H1 (cell line): ENCODE measurements around the gene PGAM1. TPM values are rescaled to one million over a fixed set of nuclear protein-coding genes. Genes with fewer than 3 reads are reported as not detected.

ENCODE experiments used
- CTCF ChIA-PET: fragments of 300-600 bp; sonication (Branson Sonifier 250); formaldehyde crosslinking; loops from one replicate; lab custom pipeline; 2021; ENCODE audit not compliant: partially characterized antibody; lab: Charles Lee
- POLR2A ChIA-PET: fragments of 300-600 bp; sonication (Branson Sonifier 250); formaldehyde crosslinking; loops from one replicate; lab custom pipeline; 2021; ENCODE audit warnings: inconsistent platforms; ENCODE audit not compliant: partially characterized antibody; lab: Charles Lee
- DNase-seq, 2 experiments: peaks; one replicate each; pipeline versions ENCODE4 v3.0.0 to v3.0.0-alpha.2; 2010 to 2022; ENCODE audit warnings: low spot score in 2 of 2, low read depth in 1 of 2, mixed read lengths in 1 of 2
- FAIRE-seq: peaks from 2 replicates; lab custom pipeline; 2011; peaks lifted over from hg19 to GRCh38; lab: Jason Lieb, UNC
- H2AFZ ChIP-seq: 2 replicates; pipeline ENCODE4 v1.8.1; 2012; ENCODE audit warnings: low read length, inconsistent platforms
- H2AK5ac ChIP-seq: 2 replicates; pipeline ENCODE4 v1.6.1; 2013; ENCODE audit warnings: low read depth, low read length
- H2BK120ac ChIP-seq: replicated peaks from 2 replicates; pipeline ENCODE3; 2013; ENCODE audit warnings: low read depth, low read length, inconsistent platforms
- H2BK12ac ChIP-seq: 2 replicates; pipeline ENCODE4 v1.6.1; 2013; ENCODE audit warnings: low read depth, low read length
- H2BK15ac ChIP-seq: 2 replicates; pipeline ENCODE4 v1.6.1; 2013; ENCODE audit warnings: low read length
- H2BK20ac ChIP-seq: 2 replicates; pipeline ENCODE4 v1.6.1; 2013; ENCODE audit warnings: low read length
- H2BK5ac ChIP-seq: 2 replicates; pipeline ENCODE4 v1.6.1; 2013; ENCODE audit warnings: low read depth, low read length
- H3K14ac ChIP-seq: 2 replicates; pipeline ENCODE4 v1.6.1; 2013; ENCODE audit warnings: inconsistent platforms; ENCODE audit not compliant: insufficient read length
- H3K18ac ChIP-seq: 2 replicates; pipeline ENCODE4 v1.6.1; 2013; ENCODE audit warnings: low read length; ENCODE audit errors: extremely low read depth
- H3K23ac ChIP-seq: 2 replicates; pipeline ENCODE4 v1.6.1; 2013; ENCODE audit warnings: inconsistent platforms; ENCODE audit not compliant: insufficient read length
- H3K23me2 ChIP-seq: 2 replicates; pipeline ENCODE4 v1.6.1; 2013; ENCODE audit warnings: low read depth, low read length
- H3K27ac ChIP-seq: 2 replicates; pipeline ENCODE4 v1.6.1; 2011; ENCODE audit warnings: low read depth, low read length, inconsistent platforms
- H3K27me3 ChIP-seq, 4 experiments: replicated peaks in 1 of 4; 1 replicate in 1 of 4; 2 replicates in 3 of 4; pipeline versions ENCODE4 v1.6.1 to v1.8.1; 2011 to 2013; ENCODE audit warnings: low read length in 3 of 4, mild to moderate bottlenecking in 3 of 4, inconsistent platforms in 2 of 4, mixed read lengths in 2 of 4, moderate library complexity in 1 of 4; ENCODE audit not compliant: control insufficient read depth in 3 of 4, insufficient read depth in 3 of 4; ENCODE audit errors: extremely low read depth in 1 of 4
- H3K36me3 ChIP-seq, 4 experiments: 2 replicates each; pipeline versions ENCODE4 v1.6.1 to v1.8.1; 2011 to 2013; ENCODE audit warnings: mild to moderate bottlenecking in 4 of 4, low read length in 3 of 4, moderate library complexity in 2 of 4, control low read depth in 1 of 4, inconsistent platforms in 1 of 4; ENCODE audit not compliant: insufficient read depth in 4 of 4, control insufficient read depth in 2 of 4
- H3K4ac ChIP-seq: replicated peaks from 2 replicates; pipeline ENCODE3; 2013; ENCODE audit warnings: low read length, low read depth, mixed read lengths, inconsistent platforms; ENCODE audit not compliant: insufficient read length
- H3K4me1 ChIP-seq, 4 experiments: replicated peaks in 1 of 4; 1 replicate in 1 of 4; 2 replicates in 3 of 4; pipeline versions ENCODE4 v1.6.1 to v1.8.1; 2011 to 2013; ENCODE audit warnings: low read length in 3 of 4, inconsistent platforms in 2 of 4, mixed read lengths in 1 of 4; ENCODE audit not compliant: insufficient read depth in 4 of 4, control insufficient read depth in 3 of 4
- H3K4me2 ChIP-seq, 2 experiments: 2 replicates each; pipeline versions ENCODE4 v1.6.1 to v1.8.1; 2011 to 2013; ENCODE audit warnings: low read depth in 2 of 2, low read length in 2 of 2, control low read depth in 1 of 2, inconsistent platforms in 1 of 2, mild to moderate bottlenecking in 1 of 2; ENCODE audit not compliant: insufficient read depth in 1 of 2
- H3K4me3 ChIP-seq, 4 experiments: fragments of 200-600, 300-600 bp in 1 of 4; sonication (generic), shearing (Covaris generic), sonication (Bioruptor Twin) in 1 of 4; 2 replicates each; pipeline versions ENCODE4 v1.5.1 to v1.8.1; 2011 to 2016; ENCODE audit warnings: low read length in 4 of 4, low read depth in 3 of 4, control low read depth in 2 of 4, inconsistent platforms in 2 of 4, mild to moderate bottlenecking in 2 of 4, mixed read lengths in 1 of 4, moderate library complexity in 1 of 4; ENCODE audit not compliant: insufficient read depth in 2 of 4; ENCODE audit errors: extremely low read depth in 1 of 4
- H3K56ac ChIP-seq: replicated peaks from 2 replicates; pipeline ENCODE3; 2013; ENCODE audit warnings: low read depth, mild to moderate bottlenecking, mixed read lengths, low read length, inconsistent platforms; ENCODE audit not compliant: insufficient read length
- H3K79me1 ChIP-seq: 2 replicates; pipeline ENCODE4 v1.6.1; 2013; ENCODE audit warnings: low read depth, low read length, control low read depth
- H3K79me2 ChIP-seq, 2 experiments: 2 replicates each; pipeline versions ENCODE4 v1.6.1 to v1.8.1; 2012 to 2013; ENCODE audit warnings: low read length in 2 of 2, mild to moderate bottlenecking in 2 of 2, inconsistent platforms in 1 of 2; ENCODE audit not compliant: insufficient read depth in 2 of 2, control insufficient read depth in 1 of 2
- H3K9ac ChIP-seq, 4 experiments: replicated peaks in 1 of 4; 1 replicate in 1 of 4; 2 replicates in 3 of 4; pipeline versions ENCODE4 v1.6.1 to v1.8.1; 2011 to 2013; ENCODE audit warnings: low read depth in 3 of 4, low read length in 3 of 4, control low read depth in 2 of 4, mild to moderate bottlenecking in 2 of 4, moderate library complexity in 2 of 4, inconsistent platforms in 1 of 4; ENCODE audit errors: extremely low read depth in 1 of 4
- H3K9me3 ChIP-seq, 2 experiments: 2 replicates each; pipeline versions ENCODE4 v1.6.1 to v1.8.1; 2012 to 2013; ENCODE audit warnings: mild to moderate bottlenecking in 2 of 2, moderate library complexity in 2 of 2, control low read depth in 1 of 2, inconsistent platforms in 1 of 2, low read depth in 1 of 2, low read length in 1 of 2, mixed read lengths in 1 of 2; ENCODE audit not compliant: insufficient read depth in 2 of 2
- H4K20me1 ChIP-seq, 2 experiments: replicated peaks in 1 of 2; 2 replicates each; pipeline versions ENCODE3 to v1.8.1; 2011 to 2013; ENCODE audit warnings: inconsistent platforms in 2 of 2, low read length in 2 of 2, mild to moderate bottlenecking in 1 of 2; ENCODE audit not compliant: insufficient read depth in 2 of 2, control insufficient read depth in 1 of 2
- H4K5ac ChIP-seq: 2 replicates; pipeline ENCODE4 v1.6.1; 2013; ENCODE audit warnings: low read length, low read depth, mixed read lengths, inconsistent platforms; ENCODE audit not compliant: insufficient read length
- H4K8ac ChIP-seq: 2 replicates; pipeline ENCODE4 v1.8.0; 2013; ENCODE audit warnings: mild to moderate bottlenecking, moderate library complexity, low read length, inconsistent platforms; ENCODE audit not compliant: insufficient read depth; ENCODE audit errors: extremely low read depth
- H4K91ac ChIP-seq: replicated peaks from 2 replicates; pipeline ENCODE3; 2013; ENCODE audit warnings: low read length, mixed read lengths, inconsistent platforms; ENCODE audit not compliant: insufficient read length
- EP300 ChIP-seq, 2 experiments: IDR thresholded peaks; 1 replicate in 1 of 2; 2 replicates in 1 of 2; pipeline ENCODE4 v1.6.1; 2011 to 2012; ENCODE audit warnings: low read depth in 2 of 2, low read length in 2 of 2, mild to moderate bottlenecking in 2 of 2, borderline replicate concordance in 1 of 2, inconsistent platforms in 1 of 2, moderate library complexity in 1 of 2
- FOSL1 ChIP-seq: IDR thresholded peaks from 2 replicates; pipeline ENCODE4 v1.6.1; 2011; ENCODE audit warnings: mild to moderate bottlenecking, low read depth, low read length, moderate library complexity; ENCODE audit not compliant: insufficient read depth
- JUN ChIP-seq: IDR thresholded peaks from 2 replicates; pipeline ENCODE4 v1.6.1; 2011; ENCODE audit warnings: low read depth, mild to moderate bottlenecking, improper control_type of control experiment, low read length
- MAFK ChIP-seq: IDR thresholded peaks from 2 replicates; pipeline ENCODE4 v1.6.1; 2012; ENCODE audit warnings: low read depth, mild to moderate bottlenecking, improper control_type of control experiment, low read length
- NRF1 ChIP-seq: IDR thresholded peaks from 2 replicates; pipeline ENCODE4 v1.6.1; 2011; ENCODE audit warnings: mild to moderate bottlenecking, low read depth, low read length, improper control_type of control experiment
- SIRT6 ChIP-seq: IDR thresholded peaks from one replicate; pipeline ENCODE4 v1.7.1; 2012; ENCODE audit warnings: low read length, inconsistent platforms
- TAF7 ChIP-seq: optimal IDR thresholded peaks from 2 replicates; pipeline ENCODE3; 2011; ENCODE audit warnings: low read depth, mild to moderate bottlenecking, inconsistent platforms, low read length, moderate library complexity, borderline replicate concordance
- TBP ChIP-seq: IDR thresholded peaks from 2 replicates; pipeline ENCODE4 v1.6.1; 2011; ENCODE audit warnings: low read depth, low read length, improper control_type of control experiment
- USF2 ChIP-seq: IDR thresholded peaks from 2 replicates; pipeline ENCODE4 v1.6.1; 2011; ENCODE audit warnings: low read length, improper control_type of control experiment
- WGBS, 2 experiments: shearing (Covaris generic) in 1 of 2; methylation state at CpG; one replicate each; pipeline versions ENCODE4 v1.1.6 to v1.1.7; 2013 to 2015; ENCODE audit warnings: low lambda C conversion rate in 2 of 2, mixed read lengths in 2 of 2, inconsistent platforms in 1 of 2, low coverage in 1 of 2, missing lambda C conversion rate in 1 of 2; ENCODE audit not compliant: insufficient replicate concordance in 2 of 2, insufficient coverage in 1 of 2, insufficient read length in 1 of 2; ENCODE audit errors: extremely low coverage in 1 of 2, missing lambda C conversion rate in 1 of 2; 5-methylcytosine and 5-hydroxymethylcytosine counted together
- polyA plus RNA-seq, 7 experiments: library from polyadenylated mRNA; depleted of rRNA in 3 of 7; stranded (reverse) in 5 of 7; unstranded in 2 of 7; fragments of >200 nt in 5 of 7; fragments of 200-250 nt in 2 of 7; gene quantifications; 1 replicate in 5 of 7; 2 replicates in 1 of 7; 4 replicates in 1 of 7; pipeline versions ENCODE4 v1.2.1 to v1.2.3, GENCODE V29; 2011 to 2013; ENCODE audit warnings: missing spikeins in 2 of 7, mixed read lengths in 2 of 7
- total RNA-seq: library from RNA; stranded (reverse); fragmentation: NEBNext Ultra II Directional; extraction: Animal tissue kit (Norgen Biotek cat#: 25700); gene quantifications from 2 replicates; pipeline ENCODE4 v1.2.1, GENCODE V29; 2021

Gene PGAM1
- total and polyA plus RNA-seq, 2 of the 8 experiments (the other 6 are each of a cell fraction or from before 2014, with no cell fraction given), result 791 to 799 TPM

GRCh38 chr10:97445722-97446639, 20.0 kb downstream of the PGAM1 start, which contains the start of the genes EXOSC1 and ZDHHC16:
EXOSC1 (minus strand) TSS chr10:97446006; CDS start chr10:97445985, 21 bp downstream.
ZDHHC16 (plus strand) TSS chr10:97446175; CDS start chr10:97451676, 5,501 bp downstream.
- peak; percentile 86 to 94 for DNase-seq
- peak within 1 kb of the TSS; percentile 97 for H3K18ac ChIP-seq
- FAIRE-seq, result peak; percentile 92
- H3K36me3 ChIP-seq, result peaks cover 2 to 11% (median 9%) of the 10 kb centered on the region in 4 experiments; a peak in 5 of 8 replicates
- POLR2A ChIA-PET, result interaction anchor here (1.0 to 13.8 kb wide), 7 partner anchors 9 to 39 kb away, joined by 3 to 185 read pairs (median 5); no protein-coding TSS in a partner anchor
- no peak within 1 kb of the TSS for H2BK120ac ChIP-seq
- no peaks in the 10 kb centered on the region for H3K27me3 ChIP-seq
- peak within 1 kb of the TSS; percentile 79 for H2AFZ ChIP-seq
- H3K79me1 ChIP-seq, result peaks cover 13% of the 10 kb centered on the region
- no peak within 1 kb of the TSS for H3K23ac ChIP-seq
- peak within 1 kb of the TSS; percentile 45; the same call in 1 of the 2 replicates for H2BK12ac ChIP-seq
- peaks cover 0 to 8% (median under 1%) of the 10 kb centered on the region in 4 experiments; a peak in 5 of 7 replicates for H3K4me1 ChIP-seq
- peak within 1 kb of the TSS; percentile 40; the same call in 1 of the 2 replicates for H2AK5ac ChIP-seq
- peak within 1 kb of the TSS; percentile 98 for H4K8ac ChIP-seq
- H3K27ac ChIP-seq, result peak within 1 kb of the TSS; percentile 78
- H3K14ac ChIP-seq, result no peak within 1 kb of the TSS
- H3K9ac ChIP-seq, result peak within 1 kb of the TSS; percentile 75 to 92 (median 86)
- peak within 1 kb of the TSS; percentile 62 for H3K4ac ChIP-seq
- peaks cover 15 to 42% of the 10 kb centered on the region in 2 experiments for H3K79me2 ChIP-seq
- 4% methylated on average over 64 of the region's 66 CpGs; no CpG with 5 or more reads in 1 of the 2 experiments for WGBS, 2 experiments
- peak within 1 kb of the TSS; percentile 85 to 88 for H3K4me2 ChIP-seq
- H3K4me3 ChIP-seq, result peak within 1 kb of the TSS; percentile 78 to 98 (median 87)
- peak within 1 kb of the TSS; percentile 79 for H4K5ac ChIP-seq
- H4K20me1 ChIP-seq, result peaks cover 0 to 4% of the 10 kb centered on the region in 2 experiments
- CTCF ChIA-PET, result interaction anchor here (1.1 to 2.5 kb wide), 2 partner anchors 18 to 38 kb away, joined by 3 to 19 read pairs; no protein-coding TSS in a partner anchor
- no peak within 1 kb of the TSS for H2BK15ac ChIP-seq
- no peak within 1 kb of the TSS for H4K91ac ChIP-seq
- no peak within 1 kb of the TSS for H2BK20ac ChIP-seq
- peak within 1 kb of the TSS; percentile 81 for H3K56ac ChIP-seq
- H3K9me3 ChIP-seq, result no peaks in the 10 kb centered on the region
- H3K23me2 ChIP-seq, result peaks cover 7% of the 10 kb centered on the region
- peak within 1 kb of the TSS; percentile 66 for H2BK5ac ChIP-seq
- TF ChIP-seq EP300 (IDR thresholded peaks at IDR 0.05; ENCODE audit: borderline replicate concordance in 1 of 2, low read depth in 2 of 2, low read length in 2 of 2) (no peak), FOSL1 (no peak), NRF1 (peak; percentile 86), MAFK (no peak), USF2 (peak; percentile 46), SIRT6 (no peak), JUN (no peak), TAF7 (peak; percentile 37), TBP (peak; percentile 63)
